Panc1 (cell line): ENCODE data around the gene TTC24.

Experiments used
- SIN3A ChIP-seq: IDR thresholded peaks from 2 replicates; pipeline ENCODE4 v1.6.1; 2012; ENCODE audit warnings: low read depth, mild to moderate bottlenecking, low read length, moderate library complexity, borderline replicate concordance; ENCODE audit not compliant: insufficient read depth
- TF ChIP-seq, protein P1 (sequence below): fragments of 450-650 bp; IDR thresholded peaks from 2 replicates; pipeline ENCODE4 v1.5.1; 2017; ENCODE audit warnings: mild to moderate bottlenecking
- TF ChIP-seq, protein P2 (sequence below), 2 experiments: IDR thresholded peaks; 2 replicates each; pipeline ENCODE4 v1.6.1; 2011 to 2012; ENCODE audit warnings: low read depth in 2 of 2, control low read depth in 1 of 2, low read length in 1 of 2, mild to moderate bottlenecking in 1 of 2, moderate library complexity in 1 of 2; ENCODE audit not compliant: insufficient read depth in 1 of 2

- TF ChIP-seq, protein P1, sequence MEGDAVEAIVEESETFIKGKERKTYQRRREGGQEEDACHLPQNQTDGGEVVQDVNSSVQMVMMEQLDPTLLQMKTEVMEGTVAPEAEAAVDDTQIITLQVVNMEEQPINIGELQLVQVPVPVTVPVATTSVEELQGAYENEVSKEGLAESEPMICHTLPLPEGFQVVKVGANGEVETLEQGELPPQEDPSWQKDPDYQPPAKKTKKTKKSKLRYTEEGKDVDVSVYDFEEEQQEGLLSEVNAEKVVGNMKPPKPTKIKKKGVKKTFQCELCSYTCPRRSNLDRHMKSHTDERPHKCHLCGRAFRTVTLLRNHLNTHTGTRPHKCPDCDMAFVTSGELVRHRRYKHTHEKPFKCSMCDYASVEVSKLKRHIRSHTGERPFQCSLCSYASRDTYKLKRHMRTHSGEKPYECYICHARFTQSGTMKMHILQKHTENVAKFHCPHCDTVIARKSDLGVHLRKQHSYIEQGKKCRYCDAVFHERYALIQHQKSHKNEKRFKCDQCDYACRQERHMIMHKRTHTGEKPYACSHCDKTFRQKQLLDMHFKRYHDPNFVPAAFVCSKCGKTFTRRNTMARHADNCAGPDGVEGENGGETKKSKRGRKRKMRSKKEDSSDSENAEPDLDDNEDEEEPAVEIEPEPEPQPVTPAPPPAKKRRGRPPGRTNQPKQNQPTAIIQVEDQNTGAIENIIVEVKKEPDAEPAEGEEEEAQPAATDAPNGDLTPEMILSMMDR, result no peak
- TF ChIP-seq SIN3A, result no peak
- TF ChIP-seq, protein P2, sequence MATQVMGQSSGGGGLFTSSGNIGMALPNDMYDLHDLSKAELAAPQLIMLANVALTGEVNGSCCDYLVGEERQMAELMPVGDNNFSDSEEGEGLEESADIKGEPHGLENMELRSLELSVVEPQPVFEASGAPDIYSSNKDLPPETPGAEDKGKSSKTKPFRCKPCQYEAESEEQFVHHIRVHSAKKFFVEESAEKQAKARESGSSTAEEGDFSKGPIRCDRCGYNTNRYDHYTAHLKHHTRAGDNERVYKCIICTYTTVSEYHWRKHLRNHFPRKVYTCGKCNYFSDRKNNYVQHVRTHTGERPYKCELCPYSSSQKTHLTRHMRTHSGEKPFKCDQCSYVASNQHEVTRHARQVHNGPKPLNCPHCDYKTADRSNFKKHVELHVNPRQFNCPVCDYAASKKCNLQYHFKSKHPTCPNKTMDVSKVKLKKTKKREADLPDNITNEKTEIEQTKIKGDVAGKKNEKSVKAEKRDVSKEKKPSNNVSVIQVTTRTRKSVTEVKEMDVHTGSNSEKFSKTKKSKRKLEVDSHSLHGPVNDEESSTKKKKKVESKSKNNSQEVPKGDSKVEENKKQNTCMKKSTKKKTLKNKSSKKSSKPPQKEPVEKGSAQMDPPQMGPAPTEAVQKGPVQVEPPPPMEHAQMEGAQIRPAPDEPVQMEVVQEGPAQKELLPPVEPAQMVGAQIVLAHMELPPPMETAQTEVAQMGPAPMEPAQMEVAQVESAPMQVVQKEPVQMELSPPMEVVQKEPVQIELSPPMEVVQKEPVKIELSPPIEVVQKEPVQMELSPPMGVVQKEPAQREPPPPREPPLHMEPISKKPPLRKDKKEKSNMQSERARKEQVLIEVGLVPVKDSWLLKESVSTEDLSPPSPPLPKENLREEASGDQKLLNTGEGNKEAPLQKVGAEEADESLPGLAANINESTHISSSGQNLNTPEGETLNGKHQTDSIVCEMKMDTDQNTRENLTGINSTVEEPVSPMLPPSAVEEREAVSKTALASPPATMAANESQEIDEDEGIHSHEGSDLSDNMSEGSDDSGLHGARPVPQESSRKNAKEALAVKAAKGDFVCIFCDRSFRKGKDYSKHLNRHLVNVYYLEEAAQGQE (IDR thresholded peaks at IDR 0.05; ENCODE audit: insufficient read depth in 1 of 2, low read depth in 2 of 2, low read length in 1 of 2), result no peak
Observed at GRCh38 chr1:156578055-156578454, 1.5 kb upstream of the TTC24 start.
